BJ (cell line): ENCODE data around the gene SELPLG. TPM values are rescaled to one million over a fixed set of nuclear protein-coding genes. Genes with fewer than 3 reads are reported as not detected.
"Not testable (repeated sequence)": the region's sequence is repeated elsewhere in the genome, so short reads cannot be mapped to it uniquely, and the experiment has no call there.

Source experiments
- CTCF ChIA-PET: fragments of 350-600 bp; formaldehyde crosslinking; extraction: SDS; loops from one replicate; lab custom pipeline; 2021; ENCODE audit warnings: antibody characterized with exemption, inconsistent platforms; lab: Yijun Ruan, JAX
- POLR2A ChIA-PET: fragments of 300-600 bp; sonication (Branson Sonifier 250); formaldehyde crosslinking; extraction: SDS; loops from one replicate; lab custom pipeline; 2021; ENCODE audit warnings: antibody characterized with exemption; lab: Charles Lee
- DNase-seq: peaks from one replicate; pipeline ENCODE4 v3.0.0-alpha.2; 2011; ENCODE audit warnings: low read depth
- H3K27me3 ChIP-seq: 2 replicates; pipeline ENCODE4 v1.6.0; 2011; ENCODE audit warnings: low read length; ENCODE audit not compliant: control insufficient read depth, insufficient read depth
- H3K36me3 ChIP-seq: 2 replicates; pipeline ENCODE4 v1.5.1; 2011; ENCODE audit warnings: low read length; ENCODE audit not compliant: control insufficient read depth, insufficient read depth
- H3K4me3 ChIP-seq: 2 replicates; pipeline ENCODE4 v1.5.1; 2011; ENCODE audit warnings: low read depth, mild to moderate bottlenecking, control low read depth, low read length
- CTCF ChIP-seq: IDR thresholded peaks from 2 replicates; pipeline ENCODE4 v1.5.1; 2011; ENCODE audit warnings: low read depth, mild to moderate bottlenecking, control low read depth, inconsistent platforms, low read length, moderate library complexity; ENCODE audit not compliant: insufficient read depth
- polyA plus RNA-seq: library from polyadenylated mRNA; depleted of rRNA; stranded (reverse); fragments of >200 nt; gene quantifications from 2 replicates; pipeline ENCODE4 v1.2.3, GENCODE V29; 2011

Gene SELPLG
- polyA plus RNA-seq, 1 experiment = 8.1 TPM

GRCh38 chr12:108664338-108665258, 30.9 kb upstream of the SELPLG start:
- ChIA-PET POLR2A (no interaction called here), CTCF (interaction anchor here (0.6 to 8.9 kb wide), 38 partner anchors 10 to 430 kb away, joined by 3 to 108 read pairs (median 4); no protein-coding TSS in a partner anchor)
- DNase-seq = peak; percentile 89
- H3K36me3 ChIP-seq = peaks cover 3% of the 10 kb centered on the region; the same call in 1 of the 2 replicates
- H3K4me3 ChIP-seq = no peak overlapping the region
- peak; percentile 92 for TF ChIP-seq CTCF
- no peaks in the 10 kb centered on the region for H3K27me3 ChIP-seq

GRCh38 chr12:108663324-108664015, 29.8 kb upstream of the SELPLG start:
- Histone ChIP-seq H3K36me3 (peaks cover 5% of the 10 kb centered on the region), H3K4me3 (no peak overlapping the region), H3K27me3 (no peaks in the 10 kb centered on the region)
- no peak for DNase-seq
- CTCF ChIA-PET = interaction anchor here (1.0 to 8.9 kb wide), 16 partner anchors 10 to 431 kb away, joined by 3 to 108 read pairs (median 6); no protein-coding TSS in a partner anchor
- no peak for TF ChIP-seq CTCF
- POLR2A ChIA-PET = interaction anchor here (0.6 kb wide), 1 partner anchor 141 kb away, joined by 3 read pairs; no protein-coding TSS in a partner anchor

GRCh38 chr12:108658115-108658514, 24.4 kb upstream of the SELPLG start:
- peaks cover 16% of the 10 kb centered on the region for H3K36me3 ChIP-seq
- DNase-seq, H3K27me3 ChIP-seq, H3K4me3 ChIP-seq, POLR2A ChIA-PET: not testable (repeated sequence)
- CTCF ChIA-PET = interaction anchor here (0.7 to 2.3 kb wide), 3 partner anchors 29 to 145 kb away, joined by 3 to 5 read pairs (median 4); no protein-coding TSS in a partner anchor

GRCh38 chr12:108657130-108657745, 23.5 kb upstream of the SELPLG start:
- Histone ChIP-seq H3K4me3 (no peak overlapping the region), H3K27me3 (no peaks in the 10 kb centered on the region), H3K36me3 (peaks cover 17% of the 10 kb centered on the region)
- CTCF ChIA-PET = interaction anchor here (1.7 kb wide), 1 partner anchor 38 kb away, joined by 4 read pairs; no protein-coding TSS in a partner anchor
- no peak for DNase-seq
- TF ChIP-seq CTCF = no peak
- POLR2A ChIA-PET = no interaction called here

- CTCF ChIA-PET, POLR2A ChIA-PET: not testable (repeated sequence)
- H3K36me3 ChIP-seq = peaks cover 15% of the 10 kb centered on the region
Measured at GRCh38 chr12:108656247-108656646, 22.6 kb upstream of the SELPLG start.

GRCh38 chr12:108655812-108656175, 22.1 kb upstream of the SELPLG start:
- POLR2A ChIA-PET, CTCF ChIA-PET, DNase-seq, H3K27me3 ChIP-seq, H3K4me3 ChIP-seq: not testable (repeated sequence)
- H3K36me3 ChIP-seq = peaks cover 15% of the 10 kb centered on the region

More at GRCh38 chr12:108656247-108656646, 22.6 kb upstream of the SELPLG start:
- not testable (repeated sequence) for H3K4me3 ChIP-seq, DNase-seq, H3K27me3 ChIP-seq

GRCh38 chr12:108654622-108655021, 20.9 kb upstream of the SELPLG start:
- DNase-seq, POLR2A ChIA-PET, H3K4me3 ChIP-seq, H3K27me3 ChIP-seq: not testable (repeated sequence)
- CTCF ChIA-PET = interaction anchor here (1.0 kb wide), 1 partner anchor 10 kb away, joined by 3 read pairs; no protein-coding TSS in a partner anchor
- H3K36me3 ChIP-seq = peaks cover 15% of the 10 kb centered on the region
